ENCODE data around the gene TM4SF1. TPM values are rescaled to one million over a fixed set of nuclear protein-coding genes. Genes with fewer than 3 reads are reported as not detected.

The TM4SF1 gene
- polyA plus RNA-seq, 1 donor from 2014 or later: 0.81 TPM

DNA sequence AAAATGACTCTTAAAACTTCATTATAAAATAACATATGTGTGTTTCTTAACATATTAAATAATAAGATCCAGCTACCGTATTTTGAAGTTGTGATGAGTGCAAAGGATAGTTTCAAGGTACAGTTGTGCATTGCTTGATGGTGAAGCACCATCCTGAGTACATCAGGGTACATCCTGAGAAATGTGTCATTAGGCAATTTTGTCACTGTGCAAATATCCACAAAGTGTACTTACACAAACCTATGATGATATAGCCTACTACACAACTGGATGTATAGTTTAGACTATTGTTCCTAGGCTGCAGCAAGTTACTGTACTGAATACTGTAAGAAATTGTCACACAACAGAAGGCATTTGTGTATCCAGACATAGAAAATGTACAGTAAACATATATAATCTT is 20.8 kb upstream of the TM4SF1 start:
- no peaks in the 10 kb centered on the region for H4K20me1 ChIP-seq (ENCODE audit: insufficient read depth)
- H3K27ac ChIP-seq (ENCODE audit: low read length): no peak overlapping the region
- H3F3A ChIP-seq (ENCODE audit: insufficient read depth, low read length, poor library complexity, severe bottlenecking): no peaks in the 10 kb centered on the region
- no peaks in the 10 kb centered on the region for H3K9me2 ChIP-seq (ENCODE audit: insufficient read depth, low read length)
- H2AFZ ChIP-seq (ENCODE audit: low read depth, low read length): no peak overlapping the region
- no peaks in the 10 kb centered on the region for H3K9me3 ChIP-seq (ENCODE audit: low read length)
- no peaks in the 10 kb centered on the region for H3K79me2 ChIP-seq (replicated peaks; ENCODE audit: insufficient read depth, low read length)
- no peaks in the 10 kb centered on the region for H3K36me3 ChIP-seq (ENCODE audit: insufficient read depth, low read length)
- no peaks in the 10 kb centered on the region for H3K27me3 ChIP-seq (ENCODE audit: insufficient read depth, low read depth, low read length)
- H3K9ac ChIP-seq (ENCODE audit: low read length): no peak overlapping the region
- TF ChIP-seq EP300 (conservative IDR thresholded peaks at IDR 0.05; ENCODE audit: poor library complexity, severe bottlenecking) (no peak), MXI1 (conservative IDR thresholded peaks at IDR 0.05; ENCODE audit: poor library complexity, severe bottlenecking) (no peak), TAF1 (IDR thresholded peaks at IDR 0.05; ENCODE audit: low read depth) (no peak), RAD21 (conservative IDR thresholded peaks at IDR 0.05) (no peak)
- H3K4me3 ChIP-seq (ENCODE audit: low read length): no peak overlapping the region
- H3K4me2 ChIP-seq (ENCODE audit: low read length): no peak overlapping the region

DNA sequence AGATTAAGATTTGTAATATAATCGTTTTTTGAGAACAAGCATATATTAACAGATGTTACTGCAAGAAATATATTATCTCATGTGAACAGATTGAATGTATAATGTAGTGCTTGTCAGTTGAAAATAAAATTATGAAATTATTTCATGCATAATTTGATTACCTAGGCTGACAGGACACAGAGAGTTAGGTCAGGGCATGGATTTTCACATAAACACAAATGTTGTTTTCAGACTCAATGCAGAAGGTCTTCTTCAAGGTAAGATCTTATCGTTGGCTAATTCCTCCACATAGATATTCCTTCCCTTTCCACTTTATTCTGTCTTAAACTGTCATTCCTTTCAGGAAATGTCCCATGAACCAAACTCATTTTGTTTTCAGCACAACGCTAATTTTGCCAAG is 20.1 kb upstream of the TM4SF1 start:
- H4K20me1 ChIP-seq (ENCODE audit: insufficient read depth): no peaks in the 10 kb centered on the region

More for the DNA sequence above, 20.1 kb upstream of the TM4SF1 start:
- no peaks in the 10 kb centered on the region for H3F3A ChIP-seq (ENCODE audit: insufficient read depth, low read length, poor library complexity, severe bottlenecking)
- no peak overlapping the region for H2AFZ ChIP-seq (ENCODE audit: low read depth, low read length)
- no peaks in the 10 kb centered on the region for H3K27me3 ChIP-seq (ENCODE audit: insufficient read depth, low read depth, low read length)
- no peak overlapping the region for H3K4me2 ChIP-seq (ENCODE audit: low read length)
- H3K79me2 ChIP-seq (replicated peaks; ENCODE audit: insufficient read depth, low read length): no peaks in the 10 kb centered on the region
- no peaks in the 10 kb centered on the region for H3K9me2 ChIP-seq (ENCODE audit: insufficient read depth, low read length)
- H3K9ac ChIP-seq (ENCODE audit: low read length): no peak overlapping the region
- H3K36me3 ChIP-seq (ENCODE audit: insufficient read depth, low read length): no peaks in the 10 kb centered on the region
- no peaks in the 10 kb centered on the region for H3K9me3 ChIP-seq (ENCODE audit: low read length)
- H3K27ac ChIP-seq (ENCODE audit: low read length): no peak overlapping the region
- TF ChIP-seq MXI1 (conservative IDR thresholded peaks at IDR 0.05; ENCODE audit: poor library complexity, severe bottlenecking) (no peak), SMC3 (conservative IDR thresholded peaks at IDR 0.05; ENCODE audit: poor library complexity) (no peak), RAD21 (conservative IDR thresholded peaks at IDR 0.05) (no peak), REST (IDR thresholded peaks at IDR 0.05; ENCODE audit: borderline replicate concordance) (no peak), POLR2AphosphoS5 (IDR thresholded peaks at IDR 0.05) (no peak)
- TF ChIP-seq, protein P1, sequence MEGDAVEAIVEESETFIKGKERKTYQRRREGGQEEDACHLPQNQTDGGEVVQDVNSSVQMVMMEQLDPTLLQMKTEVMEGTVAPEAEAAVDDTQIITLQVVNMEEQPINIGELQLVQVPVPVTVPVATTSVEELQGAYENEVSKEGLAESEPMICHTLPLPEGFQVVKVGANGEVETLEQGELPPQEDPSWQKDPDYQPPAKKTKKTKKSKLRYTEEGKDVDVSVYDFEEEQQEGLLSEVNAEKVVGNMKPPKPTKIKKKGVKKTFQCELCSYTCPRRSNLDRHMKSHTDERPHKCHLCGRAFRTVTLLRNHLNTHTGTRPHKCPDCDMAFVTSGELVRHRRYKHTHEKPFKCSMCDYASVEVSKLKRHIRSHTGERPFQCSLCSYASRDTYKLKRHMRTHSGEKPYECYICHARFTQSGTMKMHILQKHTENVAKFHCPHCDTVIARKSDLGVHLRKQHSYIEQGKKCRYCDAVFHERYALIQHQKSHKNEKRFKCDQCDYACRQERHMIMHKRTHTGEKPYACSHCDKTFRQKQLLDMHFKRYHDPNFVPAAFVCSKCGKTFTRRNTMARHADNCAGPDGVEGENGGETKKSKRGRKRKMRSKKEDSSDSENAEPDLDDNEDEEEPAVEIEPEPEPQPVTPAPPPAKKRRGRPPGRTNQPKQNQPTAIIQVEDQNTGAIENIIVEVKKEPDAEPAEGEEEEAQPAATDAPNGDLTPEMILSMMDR (IDR thresholded peaks at IDR 0.05; ENCODE audit: poor library complexity, severe bottlenecking): no peak
- no peak overlapping the region for H3K4me3 ChIP-seq (ENCODE audit: low read length)

All from neural cell (in vitro differentiated cells).